Lower lobe of right lung (tissue), 2 donors: ENCODE results near the gene SPAM1. TPM values are rescaled to one million over a fixed set of nuclear protein-coding genes. Genes with fewer than 3 reads are reported as not detected.

Experiments
- ATAC-seq, 2 donors: fragments of 200-7000 bp; cut with Tn5 transposase; one replicate each; pipeline ENCODE4 v1.9.1; 2020 to 2022; ENCODE audit warnings: mild to moderate bottlenecking in 2 of 2, moderate library complexity in 2 of 2
- DNase-seq: peaks from one replicate; pipeline ENCODE4 v3.0.0-alpha.2; 2020
- H3K27ac ChIP-seq: fragments of 200-600 bp; one replicate; pipeline ENCODE4 v1.8.0; 2022
- H3K27me3 ChIP-seq: fragments of 200-600 bp; one replicate; pipeline ENCODE4 v1.8.0; 2022; ENCODE audit warnings: low read depth
- H3K36me3 ChIP-seq: fragments of 200-600 bp; one replicate; pipeline ENCODE4 v1.8.0; 2022; ENCODE audit warnings: mild to moderate bottlenecking
- H3K4me1 ChIP-seq: fragments of 200-600 bp; one replicate; pipeline ENCODE4 v1.8.0; 2022
- H3K4me3 ChIP-seq: fragments of 200-600 bp; one replicate; pipeline ENCODE4 v1.8.0; 2022; ENCODE audit warnings: mild to moderate bottlenecking
- H3K9me3 ChIP-seq: fragments of 200-600 bp; one replicate; pipeline ENCODE4 v1.8.0; 2022
- CTCF ChIP-seq: fragments of 200-600 bp; IDR thresholded peaks from one replicate; pipeline ENCODE4 v1.8.0; 2022; ENCODE audit warnings: antibody characterized with exemption, mild to moderate bottlenecking
- intact Hi-C: fragments of 100-400 bp; cut with DNase I; formaldehyde crosslinking; loops from one replicate; pipeline ENCODE4 v1.11.0; 2022
- total RNA-seq: library from RNA; stranded (reverse); fragmentation: NEBNext Ultra II Directional; extraction: Animal tissue kit (Norgen Biotek cat#: 25700); gene quantifications from one replicate; pipeline ENCODE4 v1.2.1, GENCODE V29; 2021
- donor health status: DM: no; HTN: yes; CAD: no; lungs with severe emphysema.

Gene SPAM1
- total RNA-seq, 1 donor from 2014 or later = not detected

GRCh38 chr7:123948136-123948535, 23.1 kb downstream of the SPAM1 start:
- Histone ChIP-seq H3K36me3 (no peaks in the 10 kb centered on the region), H3K9me3 (no peaks in the 10 kb centered on the region), H3K27me3 (no peaks in the 10 kb centered on the region), H3K4me1 (no peaks in the 10 kb centered on the region), H3K27ac (no peak overlapping the region), H3K4me3 (no peak overlapping the region)
- DNase-seq (no peak), ATAC-seq (no peak)
- no peak for TF ChIP-seq CTCF
- intact Hi-C loops = no loop called here

DNA sequence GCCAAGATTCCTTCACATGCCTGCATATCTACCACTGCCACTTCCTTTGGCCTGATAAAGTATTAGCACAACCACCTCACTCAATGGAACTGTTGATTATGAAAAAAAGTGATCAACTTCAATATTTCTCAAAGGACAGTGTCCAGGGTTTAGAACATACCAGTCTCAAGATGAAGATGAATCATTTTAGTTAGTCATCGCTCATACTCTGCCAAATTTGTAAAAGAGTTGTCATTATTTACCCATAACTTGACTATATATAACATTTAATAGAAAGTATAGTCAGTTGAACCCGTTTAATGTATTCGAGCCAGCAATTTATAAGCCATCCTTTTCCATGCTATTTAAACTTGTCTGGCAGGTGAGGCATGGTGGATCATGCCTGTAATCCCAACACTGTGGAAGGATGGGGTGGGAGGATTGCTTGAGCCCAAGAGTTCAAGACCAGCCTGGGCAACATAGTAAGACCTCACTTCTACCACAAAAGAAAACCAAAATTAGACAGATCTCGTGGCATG, 33.2 kb downstream of the SPAM1 start:
- no peaks in the 10 kb centered on the region for H3K27me3 ChIP-seq
- DNase-seq (no peak), ATAC-seq (no peak)
- TF ChIP-seq CTCF = no peak
- H3K4me3 ChIP-seq = no peak overlapping the region
- H3K9me3 ChIP-seq = no peaks in the 10 kb centered on the region
- no peak overlapping the region for H3K27ac ChIP-seq
- H3K36me3 ChIP-seq = no peaks in the 10 kb centered on the region
- no peaks in the 10 kb centered on the region for H3K4me1 ChIP-seq
- intact Hi-C loops = no loop called here

DNA sequence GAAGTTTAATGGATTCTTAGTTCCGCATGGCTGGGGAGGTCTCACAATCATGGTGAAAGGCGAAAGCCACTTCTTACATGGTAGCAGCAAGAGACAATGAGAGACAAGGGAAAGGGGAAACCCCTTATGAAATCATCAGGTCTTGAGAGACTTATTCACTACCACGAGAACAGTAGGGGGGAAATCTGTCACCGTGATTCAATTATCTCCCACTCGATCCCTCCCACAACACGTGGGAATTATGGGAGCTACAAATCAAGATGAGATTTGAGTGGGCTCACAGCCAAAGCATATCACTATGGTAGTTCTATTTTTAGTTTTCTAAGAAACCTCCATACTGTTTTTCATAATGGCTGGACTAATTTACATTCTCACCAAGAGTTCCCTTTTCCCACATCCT, 36.7 kb downstream of the SPAM1 start:
- Histone ChIP-seq H3K4me3 (no peak overlapping the region), H3K27ac (no peak overlapping the region), H3K9me3 (no peaks in the 10 kb centered on the region), H3K27me3 (no peaks in the 10 kb centered on the region), H3K36me3 (no peaks in the 10 kb centered on the region), H3K4me1 (no peaks in the 10 kb centered on the region)
- ATAC-seq (no peak), DNase-seq (no peak)
- intact Hi-C loops = no loop called here
- no peak for TF ChIP-seq CTCF

- no peaks in the 10 kb centered on the region for H3K9me3 ChIP-seq
- no peak for ATAC-seq
- no peaks in the 10 kb centered on the region for H3K36me3 ChIP-seq
- no peak overlapping the region for H3K27ac ChIP-seq
- H3K4me3 ChIP-seq = no peak overlapping the region
- no peak for TF ChIP-seq CTCF
- H3K4me1 ChIP-seq = no peaks in the 10 kb centered on the region
- DNase-seq = no peak
- no peaks in the 10 kb centered on the region for H3K27me3 ChIP-seq
- intact Hi-C loops = no loop called here
Measured at GRCh38 chr7:123966936-123967335, 41.9 kb downstream of the SPAM1 start.

DNA sequence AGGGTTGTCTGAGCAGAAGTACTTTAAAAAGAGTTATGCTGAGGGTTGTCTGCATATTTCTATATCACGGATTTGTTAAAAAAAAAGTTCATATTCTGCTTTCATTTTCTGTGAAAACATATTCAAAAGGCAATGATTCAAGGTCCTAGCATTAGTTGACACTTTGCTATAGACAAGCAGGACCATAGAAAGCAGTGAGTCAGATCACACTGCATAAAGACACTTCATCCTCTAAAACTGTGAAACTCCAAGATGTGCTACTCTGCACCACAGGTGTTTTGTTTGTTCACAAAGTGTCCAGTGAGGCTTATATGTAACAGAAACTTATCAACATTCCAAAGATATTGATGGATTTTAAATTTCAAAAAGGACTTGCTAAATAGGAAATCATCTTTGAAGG, 47.0 kb downstream of the SPAM1 start:
- no peaks in the 10 kb centered on the region for H3K4me1 ChIP-seq
- H3K27me3 ChIP-seq = no peaks in the 10 kb centered on the region
- TF ChIP-seq CTCF = no peak
- H3K9me3 ChIP-seq = no peaks in the 10 kb centered on the region
- no peak overlapping the region for H3K27ac ChIP-seq
- no peak overlapping the region for H3K4me3 ChIP-seq
- H3K36me3 ChIP-seq = no peaks in the 10 kb centered on the region
- ATAC-seq (no peak), DNase-seq (no peak)
- intact Hi-C loops = no loop called here

GRCh38 chr7:123972831-123973230, 47.8 kb downstream of the SPAM1 start:
- ATAC-seq (no peak), DNase-seq (no peak)
- Histone ChIP-seq H3K4me3 (no peak overlapping the region), H3K27ac (no peak overlapping the region), H3K36me3 (no peaks in the 10 kb centered on the region), H3K27me3 (no peaks in the 10 kb centered on the region), H3K9me3 (no peaks in the 10 kb centered on the region), H3K4me1 (no peaks in the 10 kb centered on the region)
- intact Hi-C loops = no loop called here
- no peak for TF ChIP-seq CTCF
